GM21825 (cell line): ENCODE data around the gene SDF2L1.
"Not testable (repeated sequence)": the region's sequence is repeated elsewhere in the genome, so short reads cannot be mapped to it uniquely, and the experiment has no call there.

Source experiments
- ATAC-seq: cut with Tn5 transposase; IDR thresholded peaks from one replicate; pipeline ENCODE4 v1.9.1; 2021; ENCODE audit warnings: mild to moderate bottlenecking, moderate library complexity; ENCODE audit not compliant: unreplicated experiment

Gene SDF2L1

GRCh38 chr22:21660904-21661303, 18.8 kb downstream of the SDF2L1 start:
- ATAC-seq: no peak

- ATAC-seq: no peak
Measured at GRCh38 chr22:21661991-21662390, 19.9 kb downstream of the SDF2L1 start.

GRCh38 chr22:21663738-21664137, 21.6 kb downstream of the SDF2L1 start:
- ATAC-seq: no peak

DNA sequence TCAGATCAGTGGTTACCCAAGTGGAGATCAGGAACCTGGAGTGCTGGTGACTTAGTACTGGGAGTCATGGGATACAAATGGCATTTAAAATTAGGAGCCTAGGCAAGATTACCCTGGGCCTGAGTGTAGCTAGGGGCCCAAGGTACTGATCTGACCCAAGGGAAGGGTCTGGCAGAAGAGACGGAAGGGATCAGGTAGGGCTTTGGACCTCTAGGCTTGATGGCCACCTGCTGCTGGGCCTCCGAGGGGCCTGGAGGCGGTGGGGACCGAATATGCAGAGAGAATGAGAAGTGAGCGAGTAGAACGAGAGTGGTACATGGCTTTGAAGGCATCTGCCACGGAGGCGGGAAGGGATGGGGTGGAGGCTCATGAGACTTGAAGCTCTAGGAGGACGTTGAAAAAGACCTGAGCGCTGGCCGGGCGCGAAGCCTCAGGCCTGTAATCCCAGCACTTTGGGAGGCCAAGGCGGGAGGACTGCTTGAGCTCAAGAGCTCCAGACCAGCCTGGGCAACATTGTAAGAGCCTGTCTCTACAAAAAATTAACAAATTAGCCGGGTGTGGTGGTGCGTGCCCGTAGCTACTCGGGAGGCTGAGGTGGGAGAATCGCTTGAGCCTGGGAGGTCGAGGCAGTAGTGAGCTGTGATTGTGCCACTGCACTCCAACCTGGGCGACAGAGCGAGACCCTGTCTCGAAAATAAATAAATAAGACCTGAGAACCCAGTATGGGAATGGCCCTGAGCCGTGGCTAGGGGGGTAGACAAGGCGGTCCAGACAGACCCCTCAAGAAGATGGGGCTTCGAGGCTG, 23.1 kb downstream of the SDF2L1 start:
- ATAC-seq: no peak

DNA sequence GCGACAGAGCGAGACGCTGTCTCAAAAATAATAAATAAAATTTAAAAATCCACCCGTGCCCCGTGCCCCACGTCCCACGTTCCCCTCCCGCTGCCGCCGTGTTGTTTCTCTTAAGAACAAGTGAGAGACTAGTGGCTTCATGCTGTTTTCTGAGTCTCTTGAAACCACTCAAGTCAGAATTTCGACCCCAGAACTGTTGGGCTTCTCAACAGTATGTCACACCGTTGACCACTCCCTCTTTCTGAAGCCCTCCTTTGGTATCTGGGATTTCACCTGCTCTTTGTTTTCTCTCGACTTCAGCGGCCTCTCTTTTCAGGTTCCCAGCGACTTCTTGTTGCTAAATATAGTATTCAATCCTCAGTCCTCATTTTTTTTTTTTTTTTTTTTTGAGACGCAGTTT, 24.7 kb downstream of the SDF2L1 start:
- no peak for ATAC-seq

GRCh38 chr22:21669026-21669425, 26.9 kb downstream of the SDF2L1 start:
- no peak for ATAC-seq

GRCh38 chr22:21672107-21672629, 30.1 kb downstream of the SDF2L1 start:
- ATAC-seq: no peak

DNA sequence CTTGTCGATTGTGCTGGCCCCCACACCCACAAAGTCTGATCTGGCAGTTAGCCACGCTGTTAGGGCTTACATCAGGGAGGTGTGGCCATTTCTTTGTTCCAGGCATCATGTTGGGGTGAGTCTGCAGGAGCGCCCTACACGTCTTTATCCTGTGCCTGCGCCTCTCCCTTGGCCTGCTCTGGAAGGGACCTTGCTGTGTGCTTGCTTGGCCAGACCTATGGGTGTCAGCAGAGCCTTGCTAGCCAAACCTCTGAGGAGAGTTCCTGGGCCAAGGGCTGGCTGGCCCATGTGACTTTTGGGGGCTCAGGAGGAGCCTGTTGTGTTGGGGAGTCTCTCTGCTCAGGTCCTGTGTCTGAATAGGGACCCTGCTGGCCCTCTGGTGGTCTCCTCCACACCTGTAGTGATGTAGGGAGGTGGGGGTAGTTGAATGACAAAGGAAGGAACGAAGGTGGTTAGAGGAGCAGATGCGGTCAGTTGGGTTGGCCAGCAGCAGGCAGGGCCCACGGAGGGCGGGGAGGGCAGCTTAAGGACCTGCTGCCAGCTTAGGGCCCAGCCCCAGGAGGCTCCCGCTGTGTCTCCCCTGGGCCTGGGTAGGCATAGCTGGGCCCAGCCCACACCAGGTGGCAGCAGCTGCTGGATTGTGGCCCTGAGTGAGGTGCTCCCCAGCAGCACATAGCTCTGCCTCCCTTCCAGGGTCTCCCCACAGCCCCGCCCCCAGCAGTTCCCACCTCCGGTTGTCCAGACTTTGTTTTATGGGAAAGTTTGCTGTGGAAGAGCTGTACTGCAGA, 31.6 kb downstream of the SDF2L1 start:
- no peak for ATAC-seq

DNA sequence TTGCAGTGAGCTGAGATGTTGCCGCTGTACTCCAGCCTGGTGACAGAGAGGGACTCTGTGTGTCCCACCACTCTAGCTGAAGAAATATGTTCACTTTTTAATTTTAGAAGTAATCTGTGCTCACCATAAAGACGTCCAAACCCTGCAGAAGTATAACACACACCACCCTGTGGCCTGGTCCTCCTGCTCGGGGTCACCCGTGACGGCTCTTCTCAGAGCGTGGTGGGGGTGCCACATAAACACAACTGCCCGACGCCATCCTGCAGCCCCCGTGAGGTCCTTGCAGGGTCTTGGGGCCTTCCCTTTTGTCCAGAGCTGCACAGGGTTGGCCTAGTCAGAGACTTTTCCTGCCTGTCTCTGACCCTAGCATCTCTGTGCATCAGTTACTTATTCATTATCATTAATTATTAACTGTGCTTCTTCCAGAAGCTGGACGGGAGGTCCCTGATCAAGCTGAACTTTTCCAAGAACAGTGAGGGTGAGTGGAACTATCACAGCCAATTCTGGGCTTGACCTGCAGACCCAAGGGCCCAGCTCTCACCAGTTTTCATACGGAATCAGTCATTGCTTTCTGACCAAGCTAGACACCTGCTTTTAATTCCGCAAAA, 32.6 kb downstream of the SDF2L1 start:
- ATAC-seq: no peak

DNA sequence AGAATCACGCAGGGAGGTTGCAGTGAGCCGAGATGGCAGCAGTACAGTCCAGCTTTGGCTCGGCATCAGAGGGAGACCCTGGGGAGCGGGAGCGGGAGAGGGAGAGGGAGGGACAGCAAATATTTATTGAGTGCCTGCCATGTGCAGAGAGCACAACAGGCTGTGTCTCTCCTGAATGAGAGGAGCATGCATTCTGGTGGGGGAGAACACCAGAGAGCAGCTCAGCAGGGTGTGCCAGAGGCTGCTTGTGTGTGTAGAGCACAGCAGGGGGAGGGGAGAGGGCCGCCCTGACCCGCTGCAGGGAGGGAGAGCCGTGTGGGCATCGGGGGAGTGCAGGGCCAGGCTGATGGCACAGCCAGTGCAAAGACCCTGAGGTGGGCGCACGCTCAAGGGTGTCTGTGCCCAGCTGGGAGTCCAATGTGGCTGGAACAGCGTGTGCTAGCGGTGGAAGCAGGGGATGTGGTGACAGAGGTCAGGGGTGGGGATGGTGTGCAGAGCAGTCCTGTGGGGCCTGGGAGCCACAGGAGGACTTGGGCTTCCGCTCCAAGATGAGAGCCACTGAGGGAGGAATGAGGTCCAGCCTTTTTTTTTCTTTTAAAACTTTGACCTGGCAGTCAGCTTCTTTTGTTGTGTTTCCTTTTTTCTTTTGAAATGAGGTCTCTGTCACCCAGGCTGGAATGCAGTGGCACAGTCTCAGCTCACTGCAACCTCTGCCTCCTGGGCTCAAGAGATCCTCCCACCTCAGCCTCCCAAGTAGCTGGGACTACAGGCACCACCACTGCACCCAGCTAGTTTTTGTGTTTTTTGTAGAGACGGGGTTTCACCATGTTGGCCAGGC, 35.7 kb downstream of the SDF2L1 start:
- ATAC-seq: no peak

- ATAC-seq: not testable (repeated sequence)
Measured at GRCh38 chr22:21678842-21679241, 36.7 kb downstream of the SDF2L1 start.

- ATAC-seq: no peak
Measured at GRCh38 chr22:21679383-21679782, 37.3 kb downstream of the SDF2L1 start.

DNA sequence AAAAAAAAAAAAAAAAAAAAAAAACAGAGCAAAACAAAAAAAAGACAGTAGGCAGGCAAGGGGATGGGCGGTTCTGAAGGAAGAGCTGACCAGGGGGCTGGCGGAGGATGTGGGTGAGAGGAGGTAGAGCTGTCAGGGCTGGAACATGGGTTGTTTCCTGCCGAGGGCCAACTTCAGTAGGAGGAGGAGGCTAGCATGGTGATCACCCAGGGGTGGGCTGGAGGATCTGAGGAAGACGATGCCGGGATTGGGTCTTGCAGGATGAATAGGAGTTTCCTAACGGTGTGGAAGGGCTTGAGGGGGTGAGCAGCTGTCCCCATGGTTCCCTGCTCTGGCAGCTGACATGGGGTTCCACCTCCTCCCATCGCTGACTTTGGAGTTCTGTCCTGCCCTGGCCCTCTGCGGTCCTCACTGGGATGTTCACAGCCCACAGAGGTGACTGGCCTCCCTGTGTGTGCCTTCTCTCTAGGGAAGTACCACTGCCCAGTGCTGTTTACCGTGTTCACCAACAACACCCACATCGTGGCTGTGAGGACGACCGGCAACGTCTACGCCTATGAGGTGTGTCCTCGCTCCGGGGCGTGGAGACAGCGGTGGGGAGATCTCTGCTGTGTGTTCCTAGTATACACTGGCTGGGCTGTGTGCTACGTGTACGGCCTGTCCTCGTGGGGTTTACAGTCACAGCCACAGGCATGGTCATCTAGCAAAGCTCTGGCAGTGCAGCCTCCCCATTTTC, 38.9 kb downstream of the SDF2L1 start:
- no peak for ATAC-seq

GRCh38 chr22:21681566-21682370, 39.7 kb downstream of the SDF2L1 start:
- no peak for ATAC-seq

- ATAC-seq: no peak
Measured at GRCh38 chr22:21682385-21683175, 40.5 kb downstream of the SDF2L1 start.

DNA sequence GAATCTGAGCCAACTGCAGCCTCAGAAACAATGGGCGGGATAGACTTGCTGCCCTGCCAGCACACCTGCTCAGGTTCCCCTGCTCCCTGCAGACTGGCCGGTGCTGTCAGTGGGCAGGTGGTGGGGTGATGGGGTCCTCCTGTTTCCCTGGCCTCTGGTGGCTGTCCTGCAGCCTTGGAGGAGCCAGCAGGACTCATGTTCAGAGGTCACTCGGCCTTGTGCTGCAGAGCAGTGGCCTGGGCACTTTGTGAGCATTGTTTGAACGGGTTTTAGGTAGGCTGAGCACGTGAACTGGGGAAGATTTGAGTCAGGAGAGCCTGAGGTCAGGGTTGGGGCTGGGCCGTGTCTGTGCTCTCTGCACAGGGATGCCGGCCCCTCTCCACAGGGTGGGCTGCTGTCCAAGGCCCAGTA, 41.3 kb downstream of the SDF2L1 start:
- no peak for ATAC-seq

DNA sequence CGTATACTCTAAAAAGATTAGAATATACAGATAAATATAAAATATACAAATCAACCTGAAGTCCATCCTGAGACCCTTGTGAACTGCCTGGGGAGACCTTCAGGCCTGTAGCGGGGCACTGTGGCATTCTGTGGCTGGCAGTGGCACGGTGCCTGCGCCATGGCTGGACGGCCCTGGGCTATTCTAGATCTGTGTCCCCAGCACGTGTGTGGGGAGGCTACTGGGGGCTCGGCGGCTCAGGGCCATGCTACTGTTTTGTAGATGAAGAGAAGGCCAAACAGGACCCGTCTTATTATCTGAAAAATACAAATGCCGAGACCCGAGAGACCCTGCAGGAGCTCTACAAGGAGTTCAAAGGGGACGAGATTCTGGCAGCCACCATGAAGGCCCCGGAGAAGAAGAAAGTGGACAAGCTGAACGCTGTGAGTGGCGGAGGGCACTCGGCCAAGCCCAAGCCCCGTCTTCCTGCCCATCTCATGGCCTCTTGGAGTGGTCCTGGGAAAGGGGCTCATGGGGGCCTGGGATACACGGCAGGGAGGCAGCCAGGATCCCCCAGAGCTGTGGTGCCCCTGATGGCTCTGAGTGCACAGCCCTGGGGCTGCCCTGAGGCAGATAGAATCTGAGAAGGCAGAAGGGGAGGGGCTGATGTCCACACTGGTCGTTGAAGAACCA, 42.5 kb downstream of the SDF2L1 start:
- ATAC-seq: no peak

DNA sequence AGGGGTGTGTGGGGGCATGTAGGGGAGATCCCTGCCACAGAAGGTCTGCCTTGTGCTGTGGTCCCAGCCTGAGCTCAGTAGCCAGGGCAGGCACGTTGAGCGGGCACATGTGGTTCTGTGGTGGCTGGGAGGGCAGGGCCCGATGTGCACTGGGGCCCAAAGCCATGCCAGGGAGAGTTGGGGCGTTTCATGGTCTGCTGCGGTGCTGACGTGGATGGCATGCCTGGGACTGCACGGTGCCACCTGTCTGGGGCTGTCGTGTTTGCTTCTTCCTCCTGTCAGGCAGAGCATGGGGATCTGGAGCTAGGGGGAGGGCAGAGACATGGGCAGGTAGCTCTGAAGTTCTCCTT, 43.0 kb downstream of the SDF2L1 start:
- no peak for ATAC-seq
